HuH-7 (cell line): ENCODE data around the gene ESPN.
"Not testable (repeated sequence)": the region's sequence is repeated elsewhere in the genome, so short reads cannot be mapped to it uniquely, and the experiment has no call there.

ENCODE experiments used
- DNase-seq: peaks from one replicate; pipeline ENCODE4 v3.0.0; 2011; ENCODE audit warnings: low spot score

ESPN gene

GRCh38 chr1:6485168-6486101 lies 60.9 kb downstream of the ESPN start:
- DNase-seq: no peak

GRCh38 chr1:6486433-6487011 lies 61.9 kb downstream of the ESPN start:
- DNase-seq: peak; percentile 96

- no peak for DNase-seq
Measured at GRCh38 chr1:6487804-6488484, 63.4 kb downstream of the ESPN start.

- DNase-seq: no peak
Measured at GRCh38 chr1:6488602-6489382, 64.2 kb downstream of the ESPN start.

GRCh38 chr1:6489383-6489765 lies 64.8 kb downstream of the ESPN start:
- DNase-seq: no peak

- peak; percentile 97 for DNase-seq
Measured at GRCh38 chr1:6489799-6490180, 65.2 kb downstream of the ESPN start.

GRCh38 chr1:6490181-6491080 lies 65.9 kb downstream of the ESPN start:
- DNase-seq: peak; percentile 81

- no peak for DNase-seq
Measured at GRCh38 chr1:6491081-6491449, 66.5 kb downstream of the ESPN start.

- DNase-seq: no peak
Measured at GRCh38 chr1:6491480-6491962, 66.9 kb downstream of the ESPN start, which contains the start of gene PLEKHG5. TSS of gene PLEKHG5 (minus strand) at chr1:6491667. CDS start at chr1:6477571, 14,096 bp downstream.

- no peak for DNase-seq
Measured at GRCh38 chr1:6491966-6492365, 67.4 kb downstream of the ESPN start.

GRCh38 chr1:6493834-6494223 lies 69.3 kb downstream of the ESPN start:
- DNase-seq: not testable (repeated sequence)

- DNase-seq: no peak
Measured at GRCh38 chr1:6494627-6495026, 70.1 kb downstream of the ESPN start.

- DNase-seq: no peak
Measured at GRCh38 chr1:6495041-6495441, 70.5 kb downstream of the ESPN start.

- DNase-seq: no peak
Measured at GRCh38 chr1:6495540-6496364, 71.2 kb downstream of the ESPN start.

- DNase-seq: no peak
Measured at GRCh38 chr1:6496365-6496721, 71.8 kb downstream of the ESPN start.

GRCh38 chr1:6496890-6497214 lies 72.3 kb downstream of the ESPN start:
- DNase-seq: no peak

- DNase-seq: peak; percentile 77
Measured at GRCh38 chr1:6497215-6497866, 72.8 kb downstream of the ESPN start.

GRCh38 chr1:6497867-6498575 lies 73.4 kb downstream of the ESPN start:
- DNase-seq: no peak

- no peak for DNase-seq
Measured at GRCh38 chr1:6498576-6499111, 74.1 kb downstream of the ESPN start.
